Chondrocyte (in vitro differentiated cells): ENCODE results near the gene TAGLN2. TPM values are rescaled to one million over a fixed set of nuclear protein-coding genes. Genes with fewer than 3 reads are reported as not detected.
A peak's percentile ranks its signal among the peaks of the same experiment; 100 is the strongest.

Source experiments
- DNase-seq: peaks from one replicate; pipeline ENCODE4 v3.0.0; 2021; ENCODE audit warnings: mixed read lengths, low spot score
- H3K27ac Mint-ChIP-seq: one replicate; pipeline ENCODE4 v1.8.0; 2021; ENCODE audit warnings: mild to moderate bottlenecking, moderate library complexity, mixed read lengths; ENCODE audit not compliant: unreplicated experiment
- H3K27me3 Mint-ChIP-seq: 2 replicates; pipeline ENCODE4 v1.8.0; 2021; ENCODE audit warnings: low read depth, mixed read lengths
- H3K36me3 Mint-ChIP-seq: 2 replicates; pipeline ENCODE4 v1.8.0; 2021; ENCODE audit warnings: low read depth, mixed read lengths
- H3K4me1 Mint-ChIP-seq: 2 replicates; pipeline ENCODE4 v1.8.0; 2021; ENCODE audit warnings: low read depth, mild to moderate bottlenecking, mixed read lengths
- H3K4me3 Mint-ChIP-seq: one replicate; pipeline ENCODE4 v1.8.0; 2021; ENCODE audit warnings: mild to moderate bottlenecking, moderate library complexity, mixed read lengths; ENCODE audit not compliant: unreplicated experiment
- H3K9me3 Mint-ChIP-seq: 2 replicates; pipeline ENCODE4 v1.8.0; 2021; ENCODE audit warnings: low read depth, mixed read lengths
- total RNA-seq: library from RNA; stranded (reverse); gene quantifications from 3 replicates; pipeline ENCODE4 v1.2.1, GENCODE V29; 2021
- TF ChIP-seq, protein P1 (sequence below): fragments of 200-600 bp; sonication (generic); IDR thresholded peaks from 2 replicates; pipeline ENCODE4 v1.5.0; 2021; ENCODE audit warnings: antibody characterized with exemption, mild to moderate bottlenecking, moderate library complexity

Gene TAGLN2
- total RNA-seq, 1 donor from 2014 or later: 392 TPM

DNA sequence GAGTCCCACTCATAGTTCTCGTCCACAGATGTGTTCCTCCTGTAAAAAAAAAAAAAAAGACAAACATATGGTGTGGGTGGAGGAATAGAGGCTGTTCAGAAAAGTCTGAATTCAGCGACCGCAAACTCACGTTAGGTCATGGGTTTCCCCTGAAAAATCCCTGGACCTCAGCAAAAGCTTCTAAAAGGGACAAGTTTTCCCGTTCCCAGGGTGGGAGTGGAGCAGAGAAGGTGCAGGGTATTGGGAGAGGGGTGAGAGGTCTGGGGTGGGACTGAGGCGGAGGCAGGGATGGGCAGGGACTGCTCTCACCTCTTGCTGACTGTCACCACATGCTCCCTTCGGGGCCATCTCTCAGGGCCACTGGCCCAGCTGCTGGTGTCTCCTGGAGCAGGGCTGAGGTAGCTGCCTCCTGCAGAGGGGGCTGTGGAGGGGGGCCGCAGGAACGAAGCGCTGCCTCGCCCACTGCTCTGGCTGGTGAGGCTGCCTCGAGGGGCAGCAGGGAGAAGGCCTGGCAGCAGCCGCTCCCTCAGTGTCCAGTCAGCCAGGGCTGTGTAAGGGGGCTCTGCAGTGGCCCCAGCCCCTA lies 2.6 kb upstream of the TAGLN2 start:
- no peaks in the 10 kb centered on the region for H3K9me3 Mint-ChIP-seq
- H3K36me3 Mint-ChIP-seq: peaks cover 3% of the 10 kb centered on the region
- TF ChIP-seq, protein P1, sequence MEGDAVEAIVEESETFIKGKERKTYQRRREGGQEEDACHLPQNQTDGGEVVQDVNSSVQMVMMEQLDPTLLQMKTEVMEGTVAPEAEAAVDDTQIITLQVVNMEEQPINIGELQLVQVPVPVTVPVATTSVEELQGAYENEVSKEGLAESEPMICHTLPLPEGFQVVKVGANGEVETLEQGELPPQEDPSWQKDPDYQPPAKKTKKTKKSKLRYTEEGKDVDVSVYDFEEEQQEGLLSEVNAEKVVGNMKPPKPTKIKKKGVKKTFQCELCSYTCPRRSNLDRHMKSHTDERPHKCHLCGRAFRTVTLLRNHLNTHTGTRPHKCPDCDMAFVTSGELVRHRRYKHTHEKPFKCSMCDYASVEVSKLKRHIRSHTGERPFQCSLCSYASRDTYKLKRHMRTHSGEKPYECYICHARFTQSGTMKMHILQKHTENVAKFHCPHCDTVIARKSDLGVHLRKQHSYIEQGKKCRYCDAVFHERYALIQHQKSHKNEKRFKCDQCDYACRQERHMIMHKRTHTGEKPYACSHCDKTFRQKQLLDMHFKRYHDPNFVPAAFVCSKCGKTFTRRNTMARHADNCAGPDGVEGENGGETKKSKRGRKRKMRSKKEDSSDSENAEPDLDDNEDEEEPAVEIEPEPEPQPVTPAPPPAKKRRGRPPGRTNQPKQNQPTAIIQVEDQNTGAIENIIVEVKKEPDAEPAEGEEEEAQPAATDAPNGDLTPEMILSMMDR: no peak
- no peak for DNase-seq
- H3K27me3 Mint-ChIP-seq: peaks cover 2% of the 10 kb centered on the region
- no peak overlapping the region for H3K27ac Mint-ChIP-seq
- H3K4me3 Mint-ChIP-seq: no peak overlapping the region
- H3K4me1 Mint-ChIP-seq: peaks cover 22% of the 10 kb centered on the region

- H3K4me1 Mint-ChIP-seq: peaks cover 28% of the 10 kb centered on the region
- no peak overlapping the region for H3K27ac Mint-ChIP-seq
- peaks cover 3% of the 10 kb centered on the region for H3K36me3 Mint-ChIP-seq
- DNase-seq: no peak
- no peaks in the 10 kb centered on the region for H3K9me3 Mint-ChIP-seq
- TF ChIP-seq, protein P1: no peak
- H3K27me3 Mint-ChIP-seq: peaks cover 2% of the 10 kb centered on the region
- H3K4me3 Mint-ChIP-seq: no peak overlapping the region
These were observed 2.0 kb upstream of the TAGLN2 start for GRCh38 chr1:159927211-159927848.

- Mint-ChIP-seq H3K27ac (peak overlapping the region; percentile 100), H3K4me3 (peak overlapping the region; percentile 99), H3K4me1 (peaks cover 44% of the 10 kb centered on the region), H3K36me3 (peaks cover 3% of the 10 kb centered on the region), H3K27me3 (peaks cover under 1% of the 10 kb centered on the region), H3K9me3 (no peaks in the 10 kb centered on the region)
- DNase-seq: no peak
- TF ChIP-seq, protein P1: no peak
These were observed 392 bp upstream of the TAGLN2 start for GRCh38 chr1:159925719-159926078.

- TF ChIP-seq, protein P1: peak; percentile 45
- no peaks in the 10 kb centered on the region for H3K27me3 Mint-ChIP-seq
- peaks cover 59% of the 10 kb centered on the region for H3K4me1 Mint-ChIP-seq
- peak overlapping the region; percentile 99 for H3K4me3 Mint-ChIP-seq
- H3K9me3 Mint-ChIP-seq: no peaks in the 10 kb centered on the region
- peaks cover 9% of the 10 kb centered on the region for H3K36me3 Mint-ChIP-seq
- H3K27ac Mint-ChIP-seq: peak overlapping the region; percentile 100
- DNase-seq: no peak
These were observed 1.1 kb downstream of the TAGLN2 start for GRCh38 chr1:159924025-159924790.

- DNase-seq: no peak
- Mint-ChIP-seq H3K27ac (peak overlapping the region; percentile 100), H3K36me3 (peaks cover 10% of the 10 kb centered on the region), H3K27me3 (no peaks in the 10 kb centered on the region), H3K9me3 (no peaks in the 10 kb centered on the region), H3K4me3 (peak overlapping the region; percentile 99), H3K4me1 (peaks cover 66% of the 10 kb centered on the region)
- TF ChIP-seq, protein P1: no peak
These were observed 1.9 kb downstream of the TAGLN2 start for GRCh38 chr1:159923203-159924024.
